NT2/D1 (cell line): ENCODE measurements around the gene MS4A7.

ENCODE experiments used
- SUZ12 ChIP-seq: IDR thresholded peaks from 2 replicates; pipeline ENCODE4 v1.6.1; 2011; ENCODE audit not compliant: insufficient read length, insufficient read depth; ENCODE audit errors: extremely low read depth
- YY1 ChIP-seq: IDR thresholded peaks from 2 replicates; pipeline ENCODE4 v1.6.1; 2011; ENCODE audit not compliant: insufficient read length, insufficient read depth
- ZNF274 ChIP-seq: IDR thresholded peaks from 2 replicates; pipeline ENCODE4 v1.6.1; 2011; ENCODE audit warnings: mild to moderate bottlenecking, low read depth, low read length

GRCh38 chr11:60396799-60397198 lies 18.5 kb downstream of the MS4A7 start:
- TF ChIP-seq ZNF274 (no peak), YY1 (no peak), SUZ12 (no peak)
